Heart left ventricle (tissue), 13 donors: Measurements from ENCODE around the gene HDAC5.

Source experiments
- CTCF ChIP-seq, 12 donors: fragments of 200-600 bp; sonication (generic) in 4 of 12; IDR thresholded peaks; one replicate each; pipeline versions ENCODE4 v1.5.0 to v1.8.0; 2018 to 2022; ENCODE audit warnings: antibody characterized with exemption in 12 of 12, mild to moderate bottlenecking in 5 of 12
- POLR2A ChIP-seq, 2 donors: fragments of 450-650 bp; IDR thresholded peaks; one replicate each; pipeline ENCODE4 v1.6.1; 2017; ENCODE audit warnings: antibody characterized with exemption in 2 of 2, mild to moderate bottlenecking in 2 of 2, moderate library complexity in 2 of 2
- donor health status: ischemic (EF 13 %, LVEDD 7.1; RV severe dilation, severe dysfunction).
- donor health status: DM: no; HTN: yes; CAD: no.
- donor health status: DM: no; HTN: no; CAD: no.
- donor health status: ischemic (EF 25% LVEDD 6.9; RV normal size, moderate dysfunction).
- donor health status: ischemic (EF 25% LVEDD 5.7; RV mildly dilated, moderate dysfunction).
- donor health status: ischemic (EF 35%, LVEDD 5.7; RV mildly dilated, moderate dysfunction).
- donor health status: nonischemic (EF 11% LVEDD 7.7; RV severe dilation, severe dysfunction).
- donor health status: DM: yes; HTN: yes; CAD: no.
- donor health status: PGD.
- donor health status: ischemic (EF 29% LVEDD 5.4; RV normal size, mild dysfunction).
- donor health status: nonischemic (EF 23%, LVEDD 6.1; RV moderate dilation, normal function).

GRCh38 chr17:44043272-44043696 is 80.2 kb downstream of the HDAC5 start:
- TF ChIP-seq POLR2A (IDR thresholded peaks at IDR 0.05) (no peak), CTCF (IDR thresholded peaks at IDR 0.05) (no peak)
